GM18868 (cell line): ENCODE results near the gene VAMP7.
"Not testable (repeated sequence)": the region's sequence is repeated elsewhere in the genome, so short reads cannot be mapped to it uniquely, and the experiment has no call there.

Experiments used
- ATAC-seq: cut with Tn5 transposase; IDR thresholded peaks from one replicate; pipeline ENCODE4 v1.9.1; 2021; ENCODE audit warnings: mild to moderate bottlenecking, moderate library complexity; ENCODE audit not compliant: unreplicated experiment

The VAMP7 gene

GRCh38 chrX:155986995-155987394 is 105.8 kb downstream of the VAMP7 start:
- not testable (repeated sequence) for ATAC-seq

DNA sequence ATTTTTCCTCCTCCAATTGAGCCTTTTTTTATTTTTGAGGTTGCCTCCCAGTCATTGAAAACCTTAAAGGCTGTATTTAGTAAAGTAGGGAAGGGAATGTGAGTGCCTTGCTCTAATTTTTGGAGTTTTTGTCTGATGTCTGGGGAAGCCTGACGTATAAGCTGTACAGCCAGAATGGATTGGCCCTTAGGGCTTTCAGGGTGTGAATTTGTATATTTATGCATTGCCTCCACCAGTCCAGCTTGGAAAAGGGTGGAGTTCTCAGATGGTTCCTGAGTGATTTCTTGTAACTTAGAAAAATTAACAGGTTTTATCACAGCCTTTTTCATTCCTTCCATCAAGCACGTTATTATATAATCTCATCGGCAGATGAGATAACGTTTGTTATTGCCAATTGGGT is 107.7 kb downstream of the VAMP7 start:
- no peak for ATAC-seq
